Caco-2 (cell line): ENCODE results near the gene NTMT1. TPM values are rescaled to one million over a fixed set of nuclear protein-coding genes. Genes with fewer than 3 reads are reported as not detected.

Source experiments
- BruUV-seq: library from RNA; stranded (reverse); fragments of 400-500 nt; replicated peaks from 2 replicates; lab custom pipeline; 2021; lab: Mats Ljungman, UMichigan
- CTCF ChIA-PET: fragments of 300-600 bp; sonication (Branson Sonifier 250); formaldehyde crosslinking; loops from one replicate; lab custom pipeline; 2022; ENCODE audit warnings: antibody characterized with exemption; lab: Charles Lee
- POLR2A ChIA-PET: fragments of 300-600 bp; sonication (Branson Sonifier 250); formaldehyde crosslinking; loops from one replicate; lab custom pipeline; 2022; ENCODE audit warnings: antibody characterized with exemption; lab: Charles Lee
- DNase-seq, 2 experiments: peaks; one replicate each; pipeline versions ENCODE4 v3.0.0 to v3.0.0-alpha.2; 2020 to 2022
- H3K27me3 ChIP-seq: replicated peaks from 2 replicates; pipeline ENCODE4 v1.6.0; 2011; ENCODE audit warnings: low read length; ENCODE audit not compliant: control insufficient read depth, insufficient read depth
- H3K36me3 ChIP-seq: 2 replicates; pipeline ENCODE4 v1.5.1; 2011; ENCODE audit warnings: low read length; ENCODE audit not compliant: control insufficient read depth, insufficient read depth
- H3K4me1 ChIP-seq: fragments of 250-450 bp; sonication (Bioruptor Pico); 2 replicates; pipeline ENCODE4 v1.5.1; 2020; ENCODE audit warnings: mild to moderate bottlenecking
- H3K4me3 ChIP-seq: 2 replicates; pipeline ENCODE4 v1.5.1; 2011; ENCODE audit warnings: low read depth, mild to moderate bottlenecking, control low read depth, low read length
- H3K9me3 ChIP-seq: fragments of 250-450 bp; sonication (Bioruptor Pico); 2 replicates; pipeline ENCODE4 v1.5.1; 2020; ENCODE audit warnings: mild to moderate bottlenecking, moderate library complexity
- H3K27ac Mint-ChIP-seq: one replicate; pipeline ENCODE4 v1.8.0; 2022; ENCODE audit warnings: mixed read lengths; ENCODE audit not compliant: unreplicated experiment
- H3K27me3 Mint-ChIP-seq: one replicate; pipeline ENCODE4 v1.8.0; 2022; ENCODE audit warnings: mixed read lengths; ENCODE audit not compliant: insufficient read depth, unreplicated experiment
- H3K36me3 Mint-ChIP-seq: one replicate; pipeline ENCODE4 v1.8.0; 2022; ENCODE audit warnings: mild to moderate bottlenecking, mixed read lengths; ENCODE audit not compliant: insufficient read depth, unreplicated experiment
- H3K4me1 Mint-ChIP-seq: one replicate; pipeline ENCODE4 v1.8.0; 2022; ENCODE audit warnings: low read depth, mixed read lengths; ENCODE audit not compliant: unreplicated experiment
- H3K4me3 Mint-ChIP-seq: one replicate; pipeline ENCODE4 v1.8.0; 2022; ENCODE audit warnings: mild to moderate bottlenecking, moderate library complexity, mixed read lengths; ENCODE audit not compliant: unreplicated experiment
- H3K9me3 Mint-ChIP-seq: one replicate; pipeline ENCODE4 v1.8.0; 2022; ENCODE audit warnings: mixed read lengths; ENCODE audit not compliant: unreplicated experiment
- intact Hi-C: fragments of 100-400 bp; cut with micrococcal nuclease; formaldehyde crosslinking; loops from one replicate; pipeline ENCODE4 v1.10.0; 2022; ENCODE audit not compliant: unreplicated experiment
- total RNA-seq: library from RNA; stranded (reverse); gene quantifications from 2 replicates; pipeline ENCODE4 v1.2.3, GENCODE V29; 2022
- TF ChIP-seq, protein P1 (sequence below), 2 experiments: fragments of 200-600 bp in 1 of 2; IDR thresholded peaks; 1 replicate in 1 of 2; 2 replicates in 1 of 2; pipeline versions ENCODE4 v1.5.1 to v1.8.0; 2011 to 2022; ENCODE audit warnings: antibody characterized with exemption in 1 of 2, control low read depth in 1 of 2, inconsistent platforms in 1 of 2, low read depth in 1 of 2, low read length in 1 of 2, mild to moderate bottlenecking in 1 of 2, moderate library complexity in 1 of 2; ENCODE audit not compliant: insufficient read depth in 1 of 2, severe bottlenecking in 1 of 2, unreplicated experiment in 1 of 2

Gene NTMT1
- total RNA-seq, 1 experiment from 2014 or later = 44.1 TPM

GRCh38 chr9:129676975-129677374 is 51.0 kb downstream of the NTMT1 start:
- no peak overlapping the region for H3K27ac Mint-ChIP-seq
- no peak for DNase-seq
- BruUV-seq = no TSS peak
- peaks cover 8% of the 10 kb centered on the region for H3K27me3 Mint-ChIP-seq
- no peaks in the 10 kb centered on the region for H3K36me3 ChIP-seq
- H3K4me1 Mint-ChIP-seq = no peaks in the 10 kb centered on the region
- no peaks in the 10 kb centered on the region for H3K4me1 ChIP-seq
- TF ChIP-seq, protein P1, sequence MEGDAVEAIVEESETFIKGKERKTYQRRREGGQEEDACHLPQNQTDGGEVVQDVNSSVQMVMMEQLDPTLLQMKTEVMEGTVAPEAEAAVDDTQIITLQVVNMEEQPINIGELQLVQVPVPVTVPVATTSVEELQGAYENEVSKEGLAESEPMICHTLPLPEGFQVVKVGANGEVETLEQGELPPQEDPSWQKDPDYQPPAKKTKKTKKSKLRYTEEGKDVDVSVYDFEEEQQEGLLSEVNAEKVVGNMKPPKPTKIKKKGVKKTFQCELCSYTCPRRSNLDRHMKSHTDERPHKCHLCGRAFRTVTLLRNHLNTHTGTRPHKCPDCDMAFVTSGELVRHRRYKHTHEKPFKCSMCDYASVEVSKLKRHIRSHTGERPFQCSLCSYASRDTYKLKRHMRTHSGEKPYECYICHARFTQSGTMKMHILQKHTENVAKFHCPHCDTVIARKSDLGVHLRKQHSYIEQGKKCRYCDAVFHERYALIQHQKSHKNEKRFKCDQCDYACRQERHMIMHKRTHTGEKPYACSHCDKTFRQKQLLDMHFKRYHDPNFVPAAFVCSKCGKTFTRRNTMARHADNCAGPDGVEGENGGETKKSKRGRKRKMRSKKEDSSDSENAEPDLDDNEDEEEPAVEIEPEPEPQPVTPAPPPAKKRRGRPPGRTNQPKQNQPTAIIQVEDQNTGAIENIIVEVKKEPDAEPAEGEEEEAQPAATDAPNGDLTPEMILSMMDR (IDR thresholded peaks at IDR 0.05; ENCODE audit: insufficient read depth in 1 of 2, low read depth in 1 of 2, low read length in 1 of 2, severe bottlenecking in 1 of 2, unreplicated experiment in 1 of 2) = no peak
- H3K4me3 ChIP-seq = no peak overlapping the region
- CTCF ChIA-PET = no interaction called here
- H3K9me3 ChIP-seq = no peaks in the 10 kb centered on the region
- POLR2A ChIA-PET = interaction anchor here (0.5 kb wide), 1 partner anchor 195 kb away, joined by 3 read pairs; no protein-coding TSS in a partner anchor
- H3K27me3 ChIP-seq = no peaks in the 10 kb centered on the region
- H3K36me3 Mint-ChIP-seq = no peaks in the 10 kb centered on the region
- intact Hi-C loops = no loop called here
- H3K4me3 Mint-ChIP-seq = no peak overlapping the region
- no peaks in the 10 kb centered on the region for H3K9me3 Mint-ChIP-seq

- BruUV-seq = no TSS peak
- Histone ChIP-seq H3K4me1 (no peaks in the 10 kb centered on the region), H3K36me3 (no peaks in the 10 kb centered on the region), H3K9me3 (no peaks in the 10 kb centered on the region), H3K27me3 (no peaks in the 10 kb centered on the region), H3K4me3 (no peak overlapping the region)
- H3K27ac Mint-ChIP-seq = no peak overlapping the region
- no peaks in the 10 kb centered on the region for H3K4me1 Mint-ChIP-seq
- intact Hi-C loops = no loop called here
- TF ChIP-seq, protein P1 (IDR thresholded peaks at IDR 0.05; ENCODE audit: insufficient read depth in 1 of 2, low read depth in 1 of 2, low read length in 1 of 2, severe bottlenecking in 1 of 2, unreplicated experiment in 1 of 2) = no peak
- H3K36me3 Mint-ChIP-seq = no peaks in the 10 kb centered on the region
- CTCF ChIA-PET = no interaction called here
- no peaks in the 10 kb centered on the region for H3K9me3 Mint-ChIP-seq
- POLR2A ChIA-PET = no interaction called here
- no peak for DNase-seq
- peaks cover 8% of the 10 kb centered on the region for H3K27me3 Mint-ChIP-seq
- H3K4me3 Mint-ChIP-seq = no peak overlapping the region
Measured at GRCh38 chr9:129677456-129677855, 51.5 kb downstream of the NTMT1 start.

GRCh38 chr9:129678844-129679243 is 52.9 kb downstream of the NTMT1 start:
- CTCF ChIA-PET = no interaction called here
- H3K4me1 ChIP-seq = no peaks in the 10 kb centered on the region
- H3K36me3 Mint-ChIP-seq = no peaks in the 10 kb centered on the region
- TF ChIP-seq, protein P1 (IDR thresholded peaks at IDR 0.05; ENCODE audit: insufficient read depth in 1 of 2, low read depth in 1 of 2, low read length in 1 of 2, severe bottlenecking in 1 of 2, unreplicated experiment in 1 of 2) = no peak
- H3K27me3 Mint-ChIP-seq = peaks cover 2% of the 10 kb centered on the region
- intact Hi-C loops = no loop called here
- no peak for DNase-seq
- H3K36me3 ChIP-seq = no peaks in the 10 kb centered on the region
- H3K9me3 Mint-ChIP-seq = no peaks in the 10 kb centered on the region
- H3K4me3 ChIP-seq = no peak overlapping the region
- no TSS peak for BruUV-seq
- H3K9me3 ChIP-seq = no peaks in the 10 kb centered on the region
- H3K4me1 Mint-ChIP-seq = no peaks in the 10 kb centered on the region
- no peak overlapping the region for H3K27ac Mint-ChIP-seq
- no peaks in the 10 kb centered on the region for H3K27me3 ChIP-seq
- H3K4me3 Mint-ChIP-seq = no peak overlapping the region
- POLR2A ChIA-PET = no interaction called here
